Measurements from ENCODE around the gene LYRM2. TPM values are rescaled to one million over a fixed set of nuclear protein-coding genes. Genes with fewer than 3 reads are reported as not detected.

The LYRM2 gene
- total and polyA plus RNA-seq, 9 of the 15 experiments (the other 6 are each of a cell fraction or from before 2014, with no cell fraction given): 13.9 to 115 (median 42.9) TPM

- TF ChIP-seq SLC30A9 (CRISPR knock-in tag; IDR thresholded peaks at IDR 0.05) (no peak), TFAP4 (CRISPR knock-in tag; IDR thresholded peaks at IDR 0.05; ENCODE audit: borderline replicate concordance) (no peak)
Observed at GRCh38 chr6:89589297-89590025, 49.1 kb downstream of the LYRM2 start (continued).

DNA sequence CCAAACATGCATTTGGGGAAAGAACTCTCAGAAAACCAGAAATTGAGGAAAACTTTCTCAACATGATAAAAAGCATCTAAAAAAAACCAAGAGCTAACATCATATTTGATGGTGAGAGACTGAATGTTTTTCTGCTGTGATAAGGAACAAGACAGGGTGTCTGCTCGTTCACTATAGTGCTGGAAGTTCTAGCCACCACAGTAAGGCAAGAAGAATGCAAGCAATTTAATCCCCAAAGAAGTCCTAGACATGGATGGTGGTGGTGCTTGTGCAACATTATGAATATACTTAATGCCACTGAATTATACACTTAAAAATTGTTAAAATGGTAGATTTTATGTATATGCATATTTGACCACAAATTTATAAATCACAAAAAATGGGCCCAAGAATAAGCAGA, 53.4 kb downstream of the LYRM2 start:
- Histone ChIP-seq H4K20me1 (replicated peaks; ENCODE audit: control insufficient read depth, insufficient read depth, low read length) (no peaks in the 10 kb centered on the region), H2AFZ (ENCODE audit: low read depth, low read length) (no peak overlapping the region), H3K79me2 (ENCODE audit: control insufficient read depth, insufficient read depth, low read length) (no peaks in the 10 kb centered on the region), H3K4me1 (replicated peaks in 1 of 2; ENCODE audit: control insufficient read depth in 2 of 2, insufficient read depth in 2 of 2, low read length in 2 of 2) (no peaks in the 10 kb centered on the region), H3K36me3 (ENCODE audit: control insufficient read depth, insufficient read depth, low read length) (no peaks in the 10 kb centered on the region), H3K9me3 (replicated peaks; ENCODE audit: control insufficient read depth, insufficient read depth, low read depth, low read length) (no peaks in the 10 kb centered on the region), H3K9me1 (ENCODE audit: control insufficient read depth, insufficient read depth, low read length) (no peaks in the 10 kb centered on the region), H3K9ac (ENCODE audit: insufficient read depth in 1 of 2, low read depth in 2 of 2, low read length in 2 of 2) (no peak overlapping the region), H3K27me3 (ENCODE audit: control insufficient read depth in 2 of 2, insufficient read depth in 2 of 2, low read length in 2 of 2) (peaks cover 8 to 29% of the 10 kb centered on the region in 2 experiments; a peak in 4 of 5 replicates), H3K4me2 (ENCODE audit: insufficient read depth, low read length) (no peak overlapping the region), H3K4me3 (no peak overlapping the region), H3K27ac (ENCODE audit: extremely low read depth, low read depth, low read length) (no peak overlapping the region)
- no TSS peak for BruUV-seq (replicated peaks)
- WGBS (ENCODE audit: insufficient coverage, low coverage, missing lambda C conversion rate): 0% methylated on average over 1 of the region's 1 CpG
- FAIRE-seq (no peak), DNase-seq (ENCODE audit: extremely low read depth in 1 of 4, low spot score in 3 of 4) (no peak), ATAC-seq (no peak)
- intact Hi-C loops (cut with micrococcal nuclease) (no loop called here), in situ Hi-C loops (cut with MboI) (no loop called here)
- CTCF ChIA-PET (ENCODE audit: low intra/inter-chr PET ratio): no interaction called here
- POLR2A ChIA-PET: interaction anchor here (0.7 kb wide), 1 partner anchor 13 kb away, joined by 3 read pairs; no protein-coding TSS in a partner anchor
- TF ChIP-seq MCM2 (IDR thresholded peaks at IDR 0.05; ENCODE audit: low read depth) (no peak), HLTF (IDR thresholded peaks at IDR 0.05) (no peak), FOXJ2 (tag; IDR thresholded peaks at IDR 0.05) (no peak), L3MBTL2 (IDR thresholded peaks at IDR 0.05) (no peak), NR0B1 (IDR thresholded peaks at IDR 0.05; ENCODE audit: partially characterized antibody) (no peak), GTF2B (IDR thresholded peaks at IDR 0.05; ENCODE audit: extremely low read depth, insufficient read length) (no peak), MCM7 (IDR thresholded peaks at IDR 0.05) (no peak), IFI16 (CRISPR knock-in tag; IDR thresholded peaks at IDR 0.05) (no peak), ZBTB12 (CRISPR knock-in tag; IDR thresholded peaks at IDR 0.05) (no peak), KLF1 (tag; IDR thresholded peaks at IDR 0.05) (no peak), ZNF592 (IDR thresholded peaks at IDR 0.05) (no peak)

Measured in K562 (cell line).